ENCODE data around the gene GPR15.

- TF ChIP-seq CTCF (IDR thresholded peaks at IDR 0.05), result no peak
- TF ChIP-seq, protein P1, sequence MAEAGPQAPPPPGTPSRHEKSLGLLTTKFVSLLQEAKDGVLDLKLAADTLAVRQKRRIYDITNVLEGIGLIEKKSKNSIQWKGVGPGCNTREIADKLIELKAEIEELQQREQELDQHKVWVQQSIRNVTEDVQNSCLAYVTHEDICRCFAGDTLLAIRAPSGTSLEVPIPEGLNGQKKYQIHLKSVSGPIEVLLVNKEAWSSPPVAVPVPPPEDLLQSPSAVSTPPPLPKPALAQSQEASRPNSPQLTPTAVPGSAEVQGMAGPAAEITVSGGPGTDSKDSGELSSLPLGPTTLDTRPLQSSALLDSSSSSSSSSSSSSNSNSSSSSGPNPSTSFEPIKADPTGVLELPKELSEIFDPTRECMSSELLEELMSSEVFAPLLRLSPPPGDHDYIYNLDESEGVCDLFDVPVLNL (CRISPR knock-in tag; IDR thresholded peaks at IDR 0.05; ENCODE audit: borderline replicate concordance, low read depth), result no peak
- TF ChIP-seq JUN (CRISPR knock-in tag; IDR thresholded peaks at IDR 0.05), result no peak
These were observed 50.3 kb downstream of the GPR15 start for GRCh38 chr3:98582042-98582441.

Data from WTC11 (cell line).